ENCODE measurements around the gene CCDC89. TPM values are rescaled to one million over a fixed set of nuclear protein-coding genes. Genes with fewer than 3 reads are reported as not detected.

Gene CCDC89
- total and polyA plus RNA-seq, 2 of the 13 experiments (the other 11 are each of a cell fraction or from before 2014, with no cell fraction given): 0.13 to 0.38 TPM

- TF ChIP-seq RBM22 (optimal IDR thresholded peaks at IDR 0.05; ENCODE audit: low read length) (no peak), ZNF329 (CRISPR knock-in tag; IDR thresholded peaks at IDR 0.05; ENCODE audit: low read depth) (no peak)
Measured at GRCh38 chr11:85695546-85695945, 9.6 kb upstream of the CCDC89 start (continued).

- DNase-seq (ENCODE audit: low spot score) (peak; percentile 20), FAIRE-seq (peak; percentile 15), ATAC-seq (no peak)
- 91% methylated on average over 1 of the region's 1 CpG for WGBS (ENCODE audit: low lambda C conversion rate)
- no peaks in the 10 kb centered on the region for H3K79me2 ChIP-seq (ENCODE audit: insufficient read depth, low read length)
- H3K4me1 ChIP-seq (ENCODE audit: insufficient read depth, low read length): no peaks in the 10 kb centered on the region
- TF ChIP-seq ZNF558 (CRISPR knock-in tag; IDR thresholded peaks at IDR 0.05; ENCODE audit: borderline replicate concordance) (no peak), LCORL (IDR thresholded peaks at IDR 0.05) (no peak), LCORL (CRISPR knock-in tag; IDR thresholded peaks at IDR 0.05) (no peak), ATF7 (IDR thresholded peaks at IDR 0.05) (no peak), ATF7 (CRISPR knock-in tag; IDR thresholded peaks at IDR 0.05) (no peak), ZNF333 (CRISPR knock-in tag; IDR thresholded peaks at IDR 0.05; ENCODE audit: borderline replicate concordance) (no peak), WIZ (CRISPR knock-in tag; IDR thresholded peaks at IDR 0.05) (no peak), FOXJ3 (CRISPR knock-in tag; IDR thresholded peaks at IDR 0.05; ENCODE audit: borderline replicate concordance) (peak; percentile 19; the same call in 1 of the 2 replicates), SRF (IDR thresholded peaks at IDR 0.05; ENCODE audit: low read depth, low read length) (peak; percentile 31; the same call in 1 of the 2 replicates), CHCHD3 (CRISPR knock-in tag; IDR thresholded peaks at IDR 0.05) (no peak), E2F1 (CRISPR knock-in tag; IDR thresholded peaks at IDR 0.05) (no peak), ZNF652 (CRISPR knock-in tag; IDR thresholded peaks at IDR 0.05; ENCODE audit: borderline replicate concordance, low read depth) (peak; percentile 98), STAG1 (CRISPR knock-in tag; IDR thresholded peaks at IDR 0.05) (peak; percentile 65), ZNF331 (CRISPR knock-in tag; IDR thresholded peaks at IDR 0.05) (no peak)
- TF ChIP-seq, protein P1, sequence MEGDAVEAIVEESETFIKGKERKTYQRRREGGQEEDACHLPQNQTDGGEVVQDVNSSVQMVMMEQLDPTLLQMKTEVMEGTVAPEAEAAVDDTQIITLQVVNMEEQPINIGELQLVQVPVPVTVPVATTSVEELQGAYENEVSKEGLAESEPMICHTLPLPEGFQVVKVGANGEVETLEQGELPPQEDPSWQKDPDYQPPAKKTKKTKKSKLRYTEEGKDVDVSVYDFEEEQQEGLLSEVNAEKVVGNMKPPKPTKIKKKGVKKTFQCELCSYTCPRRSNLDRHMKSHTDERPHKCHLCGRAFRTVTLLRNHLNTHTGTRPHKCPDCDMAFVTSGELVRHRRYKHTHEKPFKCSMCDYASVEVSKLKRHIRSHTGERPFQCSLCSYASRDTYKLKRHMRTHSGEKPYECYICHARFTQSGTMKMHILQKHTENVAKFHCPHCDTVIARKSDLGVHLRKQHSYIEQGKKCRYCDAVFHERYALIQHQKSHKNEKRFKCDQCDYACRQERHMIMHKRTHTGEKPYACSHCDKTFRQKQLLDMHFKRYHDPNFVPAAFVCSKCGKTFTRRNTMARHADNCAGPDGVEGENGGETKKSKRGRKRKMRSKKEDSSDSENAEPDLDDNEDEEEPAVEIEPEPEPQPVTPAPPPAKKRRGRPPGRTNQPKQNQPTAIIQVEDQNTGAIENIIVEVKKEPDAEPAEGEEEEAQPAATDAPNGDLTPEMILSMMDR (CRISPR knock-in tag; IDR thresholded peaks at IDR 0.05): peak; percentile 55
- TF ChIP-seq, protein P2, sequence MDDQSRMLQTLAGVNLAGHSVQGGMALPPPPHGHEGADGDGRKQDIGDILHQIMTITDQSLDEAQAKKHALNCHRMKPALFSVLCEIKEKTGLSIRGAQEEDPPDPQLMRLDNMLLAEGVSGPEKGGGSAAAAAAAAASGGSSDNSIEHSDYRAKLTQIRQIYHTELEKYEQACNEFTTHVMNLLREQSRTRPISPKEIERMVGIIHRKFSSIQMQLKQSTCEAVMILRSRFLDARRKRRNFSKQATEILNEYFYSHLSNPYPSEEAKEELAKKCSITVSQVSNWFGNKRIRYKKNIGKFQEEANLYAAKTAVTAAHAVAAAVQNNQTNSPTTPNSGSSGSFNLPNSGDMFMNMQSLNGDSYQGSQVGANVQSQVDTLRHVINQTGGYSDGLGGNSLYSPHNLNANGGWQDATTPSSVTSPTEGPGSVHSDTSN (CRISPR knock-in tag; IDR thresholded peaks at IDR 0.05; ENCODE audit: borderline replicate concordance): no peak
- H4K20me1 ChIP-seq (ENCODE audit: insufficient read depth, low read length): no peaks in the 10 kb centered on the region
- CTCF ChIA-PET (ENCODE audit: low intra/inter-chr PET ratio, low total read pairs): interaction anchor here (1.3 kb wide), 1 partner anchor 597 kb away, joined by 5 read pairs; no protein-coding TSS in a partner anchor
- H3K27me3 ChIP-seq (ENCODE audit: control insufficient read depth in 1 of 2, insufficient read depth in 2 of 2, low read length in 2 of 2): no peaks in the 10 kb centered on the region
- H3K9ac ChIP-seq (ENCODE audit: insufficient read depth, low read depth, low read length): no peak overlapping the region
- no peak overlapping the region for H2AFZ ChIP-seq (ENCODE audit: low read length)
- H3K4me3 ChIP-seq (replicated peaks in 1 of 3; ENCODE audit: insufficient read depth in 1 of 3, low read depth in 2 of 3, low read length in 3 of 3): no peak overlapping the region
- POLR2A ChIA-PET: no interaction called here
- no TSS peak for BruUV-seq (replicated peaks)
- no peaks in the 10 kb centered on the region for H3K9me3 ChIP-seq (ENCODE audit: low read length)
- no peak overlapping the region for H3K27ac ChIP-seq (ENCODE audit: extremely low read length, insufficient read depth, low read length)
- intact Hi-C loops (cut with micrococcal nuclease; ENCODE audit: unreplicated experiment) (loop anchor here (5.0 kb wide), 1 partner anchor 133 kb away; no protein-coding TSS in a partner anchor), in situ Hi-C loops (cut with HindIII; ENCODE audit: extremely low pct_ligation_motif_present, low pct_unique_long_range_greater_than_20kb) (no loop called here)
- H3K36me3 ChIP-seq (replicated peaks in 1 of 2; ENCODE audit: control insufficient read depth in 1 of 2, insufficient read depth in 2 of 2, low read length in 2 of 2): no peaks in the 10 kb centered on the region
- no peak overlapping the region for H3K4me2 ChIP-seq (ENCODE audit: low read depth, low read length)
Measured at GRCh38 chr11:85694385-85694980, 8.5 kb upstream of the CCDC89 start.

Measured in HepG2 (cell line).